Pancreas (tissue), 10 donors: ENCODE data around the gene GSG1L. TPM values are rescaled to one million over a fixed set of nuclear protein-coding genes. Genes with fewer than 3 reads are reported as not detected.

ENCODE experiments used
- ATAC-seq, 4 donors: fragments of 200-7000 bp; cut with Tn5 transposase; one replicate each; pipeline versions ENCODE4 v1.8.0 to v1.9.1; 2020; ENCODE audit warnings: mild to moderate bottlenecking in 4 of 4, moderate library complexity in 4 of 4
- DNase-seq, 6 donors: peaks; one replicate each; pipeline ENCODE4 v3.0.0-alpha.2; 2020
- FAIRE-seq: peaks from 2 replicates; lab custom pipeline; 2012; peaks lifted over from hg19 to GRCh38; lab: Jason Lieb, UNC
- H3K27ac ChIP-seq, 4 donors: fragments of 200-600 bp; sonication (generic); 1 replicate in 3 of 4; 2 replicates in 1 of 4; pipeline versions ENCODE4 v1.5.0 to v1.8.0; 2020
- H3K27me3 ChIP-seq, 4 donors: fragments of 200-600 bp; one replicate each; pipeline ENCODE4 v1.8.0; 2021
- H3K36me3 ChIP-seq, 3 donors: fragments of 200-600 bp; sonication (generic) in 1 of 3; one replicate each; pipeline versions ENCODE4 v1.5.0 to v1.8.0; 2020 to 2021
- H3K4me1 ChIP-seq, 3 donors: fragments of 200-600 bp; one replicate each; pipeline ENCODE4 v1.8.0; 2021
- H3K4me3 ChIP-seq, 4 donors: fragments of 200-600 bp; sonication (generic) in 2 of 4; one replicate each; pipeline versions ENCODE4 v1.5.0 to v1.8.0; 2020 to 2021
- H3K9me3 ChIP-seq, 4 donors: fragments of 200-600 bp; one replicate each; pipeline ENCODE4 v1.8.0; 2021
- WGBS, 2 donors: extraction: QIAGEN DNeasy Blood & Tissue Kit; methylation state at CpG; one replicate each; pipeline ENCODE4 v1.1.7; 2013; 5-methylcytosine and 5-hydroxymethylcytosine counted together
- intact Hi-C, 3 donors: fragments of 100-400 bp; cut with DNase I; formaldehyde crosslinking; loops; one replicate each; pipeline versions ENCODE4 v1.11.1 to v1.14.2; 2022
- polyA plus RNA-seq, 2 donors: library from polyadenylated mRNA; stranded (reverse); fragments of 200-250 nt; gene quantifications; one replicate each; pipeline ENCODE4 v1.2.3, GENCODE V29; 2013
- total RNA-seq, 6 donors: library from RNA; stranded (reverse); fragmentation: NEBNext Ultra II Directional in 4 of 6; extraction: Animal tissue kit (Norgen Biotek cat#: 25700) in 4 of 6; gene quantifications; one replicate each; pipeline versions ENCODE4 v1.2.1 to v1.2.4, GENCODE V29; 2021 to 2023
- TF ChIP-seq, protein P1 (sequence below), 4 donors: fragments of 200-600 bp; sonication (generic) in 3 of 4; IDR thresholded peaks; one replicate each; pipeline versions ENCODE4 v1.5.0 to v1.8.0; 2021; ENCODE audit warnings: antibody characterized with exemption in 4 of 4
- donor health status: healthy with polysubstance abuse.
- donor health status: DM: no; HTN: no; CAD: no; lungs with moderate emphysema.
- donor health status: DM: no; HTN: no; CAD: no.
- donor health status: control.
- donor health status: control.
- donor health status: Bipolar disorder and iron deficiency.
- donor health status: DM: yes; HTN: yes; CAD: no.
- donor health status: DM: no; HTN: no; CAD: no.
- donor health status: DM: no; HTN: no; CAD: no.
- donor health status: DM: yes; HTN: yes; CAD: no.

Gene GSG1L
- total and polyA plus RNA-seq, 8 donors = 0.02 to 0.12 TPM; not detected in 6

DNA sequence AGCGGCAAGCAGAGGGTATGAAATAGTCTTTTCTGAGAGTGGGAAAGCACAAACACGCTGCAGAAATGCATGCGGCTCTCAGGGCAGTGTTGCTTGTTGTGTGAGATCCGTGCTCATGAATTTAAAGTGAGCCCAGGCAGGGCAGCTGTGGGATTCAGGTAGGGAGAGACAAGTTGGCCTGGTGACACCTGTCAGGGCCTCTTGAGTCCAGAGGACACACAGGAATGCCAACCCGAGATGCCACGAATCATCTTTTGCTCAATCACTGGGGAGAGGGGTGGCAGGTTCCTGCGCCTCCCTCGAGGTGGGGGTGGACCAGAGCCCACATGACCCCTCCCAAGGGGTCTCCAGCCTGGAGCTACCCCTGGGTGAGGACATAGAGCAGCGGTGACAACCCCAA is 211.9 kb downstream of the GSG1L start:
- H3K9me3 ChIP-seq = no peaks in the 10 kb centered on the region
- no peak overlapping the region for H3K27ac ChIP-seq
- ATAC-seq (no peak), DNase-seq (no peak), FAIRE-seq (no peak)
- TF ChIP-seq, protein P1, sequence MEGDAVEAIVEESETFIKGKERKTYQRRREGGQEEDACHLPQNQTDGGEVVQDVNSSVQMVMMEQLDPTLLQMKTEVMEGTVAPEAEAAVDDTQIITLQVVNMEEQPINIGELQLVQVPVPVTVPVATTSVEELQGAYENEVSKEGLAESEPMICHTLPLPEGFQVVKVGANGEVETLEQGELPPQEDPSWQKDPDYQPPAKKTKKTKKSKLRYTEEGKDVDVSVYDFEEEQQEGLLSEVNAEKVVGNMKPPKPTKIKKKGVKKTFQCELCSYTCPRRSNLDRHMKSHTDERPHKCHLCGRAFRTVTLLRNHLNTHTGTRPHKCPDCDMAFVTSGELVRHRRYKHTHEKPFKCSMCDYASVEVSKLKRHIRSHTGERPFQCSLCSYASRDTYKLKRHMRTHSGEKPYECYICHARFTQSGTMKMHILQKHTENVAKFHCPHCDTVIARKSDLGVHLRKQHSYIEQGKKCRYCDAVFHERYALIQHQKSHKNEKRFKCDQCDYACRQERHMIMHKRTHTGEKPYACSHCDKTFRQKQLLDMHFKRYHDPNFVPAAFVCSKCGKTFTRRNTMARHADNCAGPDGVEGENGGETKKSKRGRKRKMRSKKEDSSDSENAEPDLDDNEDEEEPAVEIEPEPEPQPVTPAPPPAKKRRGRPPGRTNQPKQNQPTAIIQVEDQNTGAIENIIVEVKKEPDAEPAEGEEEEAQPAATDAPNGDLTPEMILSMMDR (IDR thresholded peaks at IDR 0.05) = no peak
- WGBS, 2 donors = 36 to 47% methylated on average over 9 of the region's 9 CpGs
- H3K4me3 ChIP-seq = no peak overlapping the region
- no peaks in the 10 kb centered on the region for H3K36me3 ChIP-seq
- no peaks in the 10 kb centered on the region for H3K27me3 ChIP-seq
- intact Hi-C loops = no loop called here
- no peaks in the 10 kb centered on the region for H3K4me1 ChIP-seq

DNA sequence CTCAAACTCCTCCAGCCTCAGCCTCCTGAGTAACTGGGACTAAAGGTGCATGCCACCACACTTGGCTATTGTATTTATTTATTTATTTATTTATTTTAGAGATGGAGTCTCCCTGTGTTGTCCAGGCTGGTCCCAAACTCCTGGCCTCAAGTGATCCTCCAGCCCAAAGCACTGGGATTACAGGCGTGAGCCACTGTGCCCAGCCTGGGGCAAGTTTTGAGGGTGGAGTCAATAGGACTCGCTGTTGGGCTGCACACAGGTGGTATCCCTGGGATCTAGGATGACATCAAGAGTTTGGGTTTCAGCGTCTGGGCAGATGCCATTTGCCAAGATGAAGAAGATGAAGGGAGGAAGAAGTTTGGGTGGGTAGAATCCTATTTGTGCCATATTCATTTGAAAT is 213.9 kb downstream of the GSG1L start:
- 68 to 83% methylated on average over 3 of the region's 3 CpGs for WGBS, 2 donors
- H3K4me3 ChIP-seq = no peak overlapping the region
- FAIRE-seq (no peak), ATAC-seq (no peak), DNase-seq (no peak)
- TF ChIP-seq, protein P1 (IDR thresholded peaks at IDR 0.05) = no peak
- no peaks in the 10 kb centered on the region for H3K36me3 ChIP-seq
- no peaks in the 10 kb centered on the region for H3K4me1 ChIP-seq
- no peak overlapping the region for H3K27ac ChIP-seq
- no peaks in the 10 kb centered on the region for H3K27me3 ChIP-seq
- intact Hi-C loops = no loop called here
- no peaks in the 10 kb centered on the region for H3K9me3 ChIP-seq

DNA sequence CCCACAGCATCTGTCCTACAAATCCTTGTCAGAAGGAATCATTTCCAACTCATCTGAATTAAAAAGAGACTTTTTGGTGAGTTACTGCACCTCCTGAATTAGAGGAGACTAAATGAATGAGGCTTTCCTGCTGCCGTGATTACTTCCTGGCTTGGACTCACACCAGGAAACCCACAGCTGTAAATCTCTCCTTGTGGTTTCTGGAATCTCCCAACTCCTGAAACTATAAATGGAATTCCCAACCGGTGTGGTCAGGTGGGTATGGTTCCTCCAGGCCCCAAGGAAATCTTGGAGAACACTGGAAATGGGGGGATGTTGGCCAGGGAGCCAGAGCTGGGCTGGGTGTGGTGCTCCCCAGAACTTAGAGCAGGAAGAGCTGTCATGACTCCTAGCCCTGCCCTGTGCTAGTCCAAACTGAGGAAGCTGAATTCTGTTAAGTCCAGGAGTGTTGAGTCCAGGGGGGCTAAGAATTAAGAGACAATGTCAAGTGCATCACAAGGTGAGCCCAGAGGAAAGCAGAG is 216.4 kb downstream of the GSG1L start:
- no peaks in the 10 kb centered on the region for H3K36me3 ChIP-seq
- no peak overlapping the region for H3K27ac ChIP-seq
- intact Hi-C loops = no loop called here
- no peaks in the 10 kb centered on the region for H3K9me3 ChIP-seq
- H3K4me3 ChIP-seq = no peak overlapping the region
- H3K27me3 ChIP-seq = no peaks in the 10 kb centered on the region
- 42 to 49% methylated on average over 2 of the region's 2 CpGs for WGBS, 2 donors
- no peaks in the 10 kb centered on the region for H3K4me1 ChIP-seq
- FAIRE-seq = no peak
- TF ChIP-seq, protein P1 (IDR thresholded peaks at IDR 0.05) = no peak
- peak in 1 of 6 donors; percentile 17 for DNase-seq
- ATAC-seq = no peak

DNA sequence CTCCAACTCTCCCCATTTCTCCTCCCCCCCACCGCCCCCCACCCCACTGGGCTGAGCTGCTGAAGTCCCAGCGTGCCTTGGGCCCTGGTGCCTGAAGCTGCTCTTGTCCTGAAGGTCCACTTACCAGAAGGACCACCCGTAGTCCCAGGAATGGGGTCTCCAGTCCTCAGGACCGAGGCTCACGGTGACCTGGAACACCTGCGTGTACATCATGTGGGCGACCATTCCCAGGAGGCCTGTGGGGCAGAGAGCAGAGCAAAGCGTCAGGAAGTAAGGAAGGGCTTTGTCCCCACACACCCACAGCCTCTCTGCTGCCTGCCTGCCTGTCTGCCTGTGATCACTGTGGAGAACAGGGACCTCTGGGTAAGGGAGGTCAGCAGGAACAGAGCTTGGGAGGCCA is 218.7 kb downstream of the GSG1L start:
- no peaks in the 10 kb centered on the region for H3K4me1 ChIP-seq
- no peak for ATAC-seq
- no peak overlapping the region for H3K4me3 ChIP-seq
- 54 to 63% methylated on average over 8 of the region's 8 CpGs for WGBS, 2 donors
- peak in 1 of 6 donors; percentile 19 for DNase-seq
- no peak overlapping the region for H3K27ac ChIP-seq
- H3K36me3 ChIP-seq = no peaks in the 10 kb centered on the region
- TF ChIP-seq, protein P1 (IDR thresholded peaks at IDR 0.05) = no peak
- FAIRE-seq = no peak
- H3K27me3 ChIP-seq = no peaks in the 10 kb centered on the region
- H3K9me3 ChIP-seq = no peaks in the 10 kb centered on the region
- intact Hi-C loops = no loop called here

DNA sequence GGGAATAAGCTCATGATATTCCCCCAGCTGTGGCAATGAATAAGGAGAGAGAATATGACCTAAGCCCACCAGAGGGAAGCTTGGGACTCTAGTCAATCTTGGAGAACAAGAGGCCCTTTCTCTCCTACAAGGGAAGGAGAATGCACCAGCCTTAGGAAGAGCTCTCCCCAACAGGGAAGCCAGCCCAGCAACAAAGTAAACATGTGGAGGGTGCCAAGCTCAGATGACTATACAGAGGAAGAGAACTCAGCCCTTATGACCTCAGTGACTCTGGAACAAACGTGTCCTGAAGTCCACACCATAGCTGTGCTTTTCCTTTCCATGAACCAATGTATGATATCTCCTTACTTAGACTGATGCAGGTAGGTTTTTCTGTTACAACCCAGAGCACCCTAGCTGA is 219.7 kb downstream of the GSG1L start:
- no peak for ATAC-seq
- H3K27ac ChIP-seq = no peak overlapping the region
- H3K36me3 ChIP-seq = no peaks in the 10 kb centered on the region
- H3K9me3 ChIP-seq = no peaks in the 10 kb centered on the region
- no peak for FAIRE-seq
- H3K4me3 ChIP-seq = no peak overlapping the region
- H3K4me1 ChIP-seq = no peaks in the 10 kb centered on the region
- DNase-seq = no peak
- intact Hi-C loops = no loop called here
- H3K27me3 ChIP-seq = no peaks in the 10 kb centered on the region
- TF ChIP-seq, protein P1 (IDR thresholded peaks at IDR 0.05) = no peak
- WGBS, 2 donors = 13 to 31% methylated on average over 1 of the region's 1 CpG
